SKM-1 (cell line): ENCODE measurements around the gene ZMYM5.
"Not testable (repeated sequence)": the region's sequence is repeated elsewhere in the genome, so short reads cannot be mapped to it uniquely, and the experiment has no call there.

Experiments
- DNase-seq: peaks from one replicate; lab custom pipeline; 2025; ENCODE audit not compliant: unreplicated experiment; lab: John Stamatoyannopoulos, UW

Gene ZMYM5

GRCh38 chr13:19822673-19823072 is 40.8 kb downstream of the ZMYM5 start:
- no peak for DNase-seq

GRCh38 chr13:19818223-19818842 is 45.1 kb downstream of the ZMYM5 start:
- DNase-seq: no peak

- DNase-seq: no peak
Measured at GRCh38 chr13:19817510-19818158, 45.8 kb downstream of the ZMYM5 start.

GRCh38 chr13:19817106-19817505 is 46.3 kb downstream of the ZMYM5 start:
- no peak for DNase-seq

GRCh38 chr13:19815842-19816241 is 47.6 kb downstream of the ZMYM5 start:
- DNase-seq: not testable (repeated sequence)

- DNase-seq: no peak
Measured at GRCh38 chr13:19810996-19811881, 52.2 kb downstream of the ZMYM5 start.

GRCh38 chr13:19810151-19810550 is 53.3 kb downstream of the ZMYM5 start:
- DNase-seq: no peak

GRCh38 chr13:19805765-19806164 is 57.7 kb downstream of the ZMYM5 start:
- no peak for DNase-seq

GRCh38 chr13:19795956-19796355 is 67.5 kb downstream of the ZMYM5 start:
- no peak for DNase-seq

- no peak for DNase-seq
Measured at GRCh38 chr13:19794631-19795030, 68.8 kb downstream of the ZMYM5 start.

- no peak for DNase-seq
Measured at GRCh38 chr13:19791953-19792537, 71.4 kb downstream of the ZMYM5 start.

- peak; percentile 92 for DNase-seq
Measured at GRCh38 chr13:19782727-19783682, 80.4 kb downstream of the ZMYM5 start, which contains the start of gene PSPC1. Gene PSPC1 (minus strand): TSS chr13:19782945. CDS start chr13:19782757, 188 bp downstream.

- no peak for DNase-seq
Measured at GRCh38 chr13:19782049-19782726, 81.3 kb downstream of the ZMYM5 start.

GRCh38 chr13:19781526-19781925 is 81.9 kb downstream of the ZMYM5 start:
- no peak for DNase-seq

- not testable (repeated sequence) for DNase-seq
Measured at GRCh38 chr13:19780753-19781418, 82.6 kb downstream of the ZMYM5 start.
